DOHH2 (cell line): Measurements from ENCODE around the gene SLC29A1.

ENCODE experiments used
- EZH2phosphoT487 ChIP-seq: fragments of 200-600 bp; sonication (generic); IDR thresholded peaks from 2 replicates; pipeline ENCODE4 v1.6.1; 2017; ENCODE audit warnings: borderline replicate concordance, mild to moderate bottlenecking, antibody characterized with exemption, low read length, moderate library complexity, mixed read lengths
- TF ChIP-seq, protein P1 (sequence below): fragments of 200-600 bp; sonication (generic); IDR thresholded peaks from one replicate; pipeline ENCODE4 v1.5.1; 2014; ENCODE audit warnings: antibody characterized with exemption, mild to moderate bottlenecking, low read depth, low read length; ENCODE audit not compliant: poor library complexity, severe bottlenecking

DNA sequence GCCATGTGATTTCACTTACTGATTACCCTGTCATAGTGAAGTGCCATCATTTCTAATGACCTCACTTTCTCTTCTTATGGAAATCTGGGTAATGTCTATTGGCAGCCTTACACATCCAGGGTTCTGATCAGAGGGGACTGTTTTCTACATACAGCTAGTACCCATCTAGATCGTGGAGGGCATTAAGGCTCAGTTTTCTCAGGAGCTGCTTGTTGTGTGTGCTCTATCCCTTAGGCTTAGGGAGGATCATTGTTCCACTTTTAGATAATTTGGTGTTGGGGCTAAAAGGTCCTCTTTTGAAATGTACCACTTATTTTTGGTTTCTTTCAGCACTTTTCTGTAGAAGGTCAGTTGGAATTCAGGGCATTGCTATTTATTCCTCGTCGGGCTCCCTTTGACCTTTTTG, 27.3 kb downstream of the SLC29A1 start:
- TF ChIP-seq, protein P1, sequence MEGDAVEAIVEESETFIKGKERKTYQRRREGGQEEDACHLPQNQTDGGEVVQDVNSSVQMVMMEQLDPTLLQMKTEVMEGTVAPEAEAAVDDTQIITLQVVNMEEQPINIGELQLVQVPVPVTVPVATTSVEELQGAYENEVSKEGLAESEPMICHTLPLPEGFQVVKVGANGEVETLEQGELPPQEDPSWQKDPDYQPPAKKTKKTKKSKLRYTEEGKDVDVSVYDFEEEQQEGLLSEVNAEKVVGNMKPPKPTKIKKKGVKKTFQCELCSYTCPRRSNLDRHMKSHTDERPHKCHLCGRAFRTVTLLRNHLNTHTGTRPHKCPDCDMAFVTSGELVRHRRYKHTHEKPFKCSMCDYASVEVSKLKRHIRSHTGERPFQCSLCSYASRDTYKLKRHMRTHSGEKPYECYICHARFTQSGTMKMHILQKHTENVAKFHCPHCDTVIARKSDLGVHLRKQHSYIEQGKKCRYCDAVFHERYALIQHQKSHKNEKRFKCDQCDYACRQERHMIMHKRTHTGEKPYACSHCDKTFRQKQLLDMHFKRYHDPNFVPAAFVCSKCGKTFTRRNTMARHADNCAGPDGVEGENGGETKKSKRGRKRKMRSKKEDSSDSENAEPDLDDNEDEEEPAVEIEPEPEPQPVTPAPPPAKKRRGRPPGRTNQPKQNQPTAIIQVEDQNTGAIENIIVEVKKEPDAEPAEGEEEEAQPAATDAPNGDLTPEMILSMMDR, result no peak
- no peak for TF ChIP-seq EZH2phosphoT487
